ENCODE results near the gene CBX6. TPM values are rescaled to one million over a fixed set of nuclear protein-coding genes. Genes with fewer than 3 reads are reported as not detected.
A peak's percentile ranks its signal among the peaks of the same experiment; 100 is the strongest.

Gene CBX6
- polyA plus RNA-seq, 2 of the 4 experiments (the other 2 are of a cell fraction), result 9.8 to 24.0 TPM

GRCh38 chr22:38853196-38853651 lies 18.8 kb downstream of the CBX6 start:
- no peak overlapping the region for H3K4me3 ChIP-seq
- WGBS (ENCODE audit: missing lambda C conversion rate), result 80% methylated on average over 9 of the region's 9 CpGs
- CTCF ChIA-PET, result interaction anchor here (0.6 to 5.7 kb wide), 7 partner anchors 10 to 87 kb away, joined by 3 to 38 read pairs (median 4); no protein-coding TSS in a partner anchor
- DNase-seq (ENCODE audit: low read depth in 1 of 2, low spot score in 1 of 2), result no peak
- no peaks in the 10 kb centered on the region for H3K9me3 ChIP-seq
- no peak for ATAC-seq
- peaks cover 18% of the 10 kb centered on the region for H3K4me1 ChIP-seq
- POLR2A ChIA-PET, result interaction anchor here (1.0 to 1.7 kb wide), 2 partner anchors 9 to 10 kb away, joined by 3 to 4 read pairs; partner anchors contain the start of gene NPTXR
- no peak for FAIRE-seq
- H3K27ac ChIP-seq, result peak overlapping the region in 1 of 2 experiments; percentile 82; a peak in 1 of 6 replicates
- TF ChIP-seq HDAC2 (IDR thresholded peaks at IDR 0.05), result no peak
- no peak for TF ChIP-seq CHD2 (IDR thresholded peaks at IDR 0.05; ENCODE audit: low read length, partially characterized antibody)
- H3K4me2 ChIP-seq, result no peak overlapping the region

- TF ChIP-seq TFCP2L1 (CRISPR knock-in tag; IDR thresholded peaks at IDR 0.05) (no peak), JUNB (IDR thresholded peaks at IDR 0.05) (no peak), ZFP36 (IDR thresholded peaks at IDR 0.05; ENCODE audit: borderline replicate concordance, partially characterized antibody) (peak; percentile 52), RAD21 (conservative IDR thresholded peaks at IDR 0.05 in 1 of 2, IDR thresholded peaks at IDR 0.05 in 1 of 2) (no peak), GATA3 (IDR thresholded peaks at IDR 0.05; ENCODE audit: borderline replicate concordance) (no peak), CHD4 (IDR thresholded peaks at IDR 0.05; ENCODE audit: borderline replicate concordance) (no peak), EHMT2 (IDR thresholded peaks at IDR 0.05; ENCODE audit: low read depth) (no peak), SREBF2 (IDR thresholded peaks at IDR 0.05) (no peak), KDM1A (IDR thresholded peaks at IDR 0.05; ENCODE audit: low read depth) (peak; percentile 35; the same call in 1 of the 2 replicates), CBX8 (IDR thresholded peaks at IDR 0.05) (no peak)
- H3K27ac ChIP-seq, result peak overlapping the region; percentile 45 to 82; a peak in 4 of 6 replicates
- POLR2A ChIA-PET, result interaction anchor here (1.0 kb wide), 1 partner anchor 9 kb away, joined by 3 read pairs; no protein-coding TSS in a partner anchor
- CTCF ChIA-PET, result interaction anchor here (1.0 to 5.7 kb wide), 7 partner anchors 8 to 87 kb away, joined by 3 to 38 read pairs (median 4); no protein-coding TSS in a partner anchor
- H3K4me3 ChIP-seq, result no peak overlapping the region
- WGBS (ENCODE audit: missing lambda C conversion rate), result 76% methylated on average over 1 of the region's 1 CpG
- no peak overlapping the region for H3K4me2 ChIP-seq
- FAIRE-seq (no peak), DNase-seq (ENCODE audit: low read depth in 1 of 2, low spot score in 1 of 2) (no peak), ATAC-seq (no peak)
- peaks cover 18% of the 10 kb centered on the region for H3K4me1 ChIP-seq
- H3K9me3 ChIP-seq, result no peaks in the 10 kb centered on the region
Observed at GRCh38 chr22:38852522-38852921, 19.5 kb downstream of the CBX6 start.

DNA sequence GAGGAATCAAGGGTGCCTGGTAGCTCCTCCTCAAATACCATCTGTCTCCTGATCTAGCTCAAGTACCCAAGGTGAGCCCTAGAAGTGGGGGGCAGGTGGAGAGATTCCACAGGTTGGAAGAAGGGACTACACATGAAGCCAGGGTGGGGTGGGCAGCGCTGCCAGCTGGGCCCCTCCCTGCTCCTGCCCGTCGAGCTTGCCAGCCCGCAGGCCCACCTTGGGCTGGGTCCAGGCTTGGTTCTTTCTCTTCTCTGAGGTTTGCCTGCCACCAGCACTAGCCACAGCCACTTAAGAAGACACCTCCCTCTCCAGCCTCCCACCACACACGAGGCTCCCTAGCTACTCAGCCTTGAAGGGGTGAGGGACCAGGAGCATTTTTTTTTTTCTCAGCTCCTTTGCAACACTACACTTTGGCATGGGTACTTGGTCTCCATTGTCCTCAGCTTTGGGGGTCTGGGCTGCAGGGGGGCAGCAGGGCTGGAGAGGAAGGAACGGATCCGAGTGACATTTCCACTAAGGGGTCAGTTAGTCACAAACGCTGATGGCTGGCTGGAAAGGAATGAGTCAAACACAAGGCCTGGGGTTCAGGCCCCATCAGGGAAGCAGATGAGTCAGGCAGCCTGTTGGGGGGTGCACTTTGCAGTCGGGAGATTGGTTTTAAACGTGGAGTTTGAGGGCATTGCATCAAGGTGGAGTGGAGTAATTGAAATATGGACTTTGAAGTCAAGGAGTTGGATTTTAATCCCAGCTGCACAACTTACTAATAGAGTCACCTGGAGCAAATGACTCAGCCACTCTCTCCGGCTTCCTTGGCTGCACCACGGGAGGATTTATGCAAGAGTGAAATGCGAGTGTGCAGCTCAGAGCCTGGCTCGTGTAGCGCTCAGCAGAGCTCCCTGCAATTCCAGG lies 20.8 kb downstream of the CBX6 start:
- Histone ChIP-seq H3K4me3 (no peak overlapping the region), H3K27ac (peak overlapping the region; percentile 56 to 82; a peak in 5 of 6 replicates), H3K9me3 (no peaks in the 10 kb centered on the region), H3K4me1 (peaks cover 18% of the 10 kb centered on the region), H3K4me2 (peak overlapping the region; percentile 63)
- POLR2A ChIA-PET, result interaction anchor here (0.6 to 1.4 kb wide), 4 partner anchors 8 to 11 kb away, joined by 3 to 9 read pairs (median 5); no protein-coding TSS in a partner anchor
- TF ChIP-seq ZC3H11A (IDR thresholded peaks at IDR 0.05) (no peak), EHMT2 (IDR thresholded peaks at IDR 0.05; ENCODE audit: low read depth) (no peak), HES2 (IDR thresholded peaks at IDR 0.05) (no peak), JUN (IDR thresholded peaks at IDR 0.05) (peak in 1 of 2 experiments; percentile 35; a peak in 1 of 5 replicates), FOSL2 (IDR thresholded peaks at IDR 0.05) (peak; percentile 77), FOSL2 (CRISPR knock-in tag; IDR thresholded peaks at IDR 0.05) (peak; percentile 42; the same call in 1 of the 2 replicates), HOXB5 (CRISPR knock-in tag; IDR thresholded peaks at IDR 0.05) (no peak), CHD2 (IDR thresholded peaks at IDR 0.05; ENCODE audit: low read length, partially characterized antibody) (no peak), MAFK (IDR thresholded peaks at IDR 0.05; ENCODE audit: partially characterized antibody) (no peak), CEBPB (IDR thresholded peaks at IDR 0.05) (peak in 1 of 2 experiments; percentile 42; a peak in 1 of 4 replicates), RAD21 (conservative IDR thresholded peaks at IDR 0.05 in 1 of 2, IDR thresholded peaks at IDR 0.05 in 1 of 2) (no peak), JUNB (IDR thresholded peaks at IDR 0.05) (peak; percentile 67), FOSB (CRISPR knock-in tag; IDR thresholded peaks at IDR 0.05) (no peak)
- TF ChIP-seq, protein P1, sequence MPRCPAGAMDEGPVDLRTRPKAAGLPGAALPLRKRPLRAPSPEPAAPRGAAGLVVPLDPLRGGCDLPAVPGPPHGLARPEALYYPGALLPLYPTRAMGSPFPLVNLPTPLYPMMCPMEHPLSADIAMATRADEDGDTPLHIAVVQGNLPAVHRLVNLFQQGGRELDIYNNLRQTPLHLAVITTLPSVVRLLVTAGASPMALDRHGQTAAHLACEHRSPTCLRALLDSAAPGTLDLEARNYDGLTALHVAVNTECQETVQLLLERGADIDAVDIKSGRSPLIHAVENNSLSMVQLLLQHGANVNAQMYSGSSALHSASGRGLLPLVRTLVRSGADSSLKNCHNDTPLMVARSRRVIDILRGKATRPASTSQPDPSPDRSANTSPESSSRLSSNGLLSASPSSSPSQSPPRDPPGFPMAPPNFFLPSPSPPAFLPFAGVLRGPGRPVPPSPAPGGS (IDR thresholded peaks at IDR 0.05), result no peak
- TF ChIP-seq, protein P2, sequence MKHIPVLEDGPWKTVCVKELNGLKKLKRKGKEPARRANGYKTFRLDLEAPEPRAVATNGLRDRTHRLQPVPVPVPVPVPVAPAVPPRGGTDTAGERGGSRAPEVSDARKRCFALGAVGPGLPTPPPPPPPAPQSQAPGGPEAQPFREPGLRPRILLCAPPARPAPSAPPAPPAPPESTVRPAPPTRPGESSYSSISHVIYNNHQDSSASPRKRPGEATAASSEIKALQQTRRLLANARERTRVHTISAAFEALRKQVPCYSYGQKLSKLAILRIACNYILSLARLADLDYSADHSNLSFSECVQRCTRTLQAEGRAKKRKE (CRISPR knock-in tag; IDR thresholded peaks at IDR 0.05; ENCODE audit: low read depth), result no peak
- ATAC-seq (peak; percentile 79 to 87), FAIRE-seq (no peak), DNase-seq (ENCODE audit: low read depth in 1 of 2, low spot score in 1 of 2) (peak; percentile 36 to 59)
- 31% methylated on average over 14 of the region's 15 CpGs for WGBS (ENCODE audit: missing lambda C conversion rate)
- CTCF ChIA-PET, result interaction anchor here (1.0 to 5.7 kb wide), 8 partner anchors 10 to 221 kb away, joined by 3 to 38 read pairs (median 4); no protein-coding TSS in a partner anchor

All from A549 (cell line).